T-cell (primary cell): ENCODE measurements around the gene DOCK1. TPM values are rescaled to one million over a fixed set of nuclear protein-coding genes. Genes with fewer than 3 reads are reported as not detected.

Experiments
- ATAC-seq, 4 experiments: fragments of 200-7000 bp in 3 of 4; fragments of 150-1000 bp in 1 of 4; cut with Tn5 transposase; replicated peaks in 1 of 4; 1 replicate in 3 of 4; 2 replicates in 1 of 4; pipeline ENCODE4 v1.10.0; 2021; ENCODE audit warnings: moderate library complexity in 3 of 4, mild to moderate bottlenecking in 2 of 4, moderate number of reproducible peaks in 1 of 4
- CTCF ChIA-PET, 2 donors: fragments of 300-600 bp; sonication (Branson Sonifier 250); formaldehyde crosslinking; loops; one replicate each; lab custom pipeline; 2022; ENCODE audit warnings: antibody characterized with exemption in 2 of 2; lab: Charles Lee
- POLR2A ChIA-PET, 2 donors: fragments of 300-600 bp; sonication (Branson Sonifier 250); formaldehyde crosslinking; loops; one replicate each; lab custom pipeline; 2022; ENCODE audit warnings: antibody characterized with exemption in 2 of 2; lab: Charles Lee
- DNase-seq, 35 experiments: peaks; one replicate each; pipeline versions ENCODE4 v3.0.0 to v3.0.0-alpha.2; 2013 to 2023
- H3K27ac ChIP-seq: one replicate; pipeline ENCODE4 v1.5.1; 2013; ENCODE audit warnings: low read length
- H3K27me3 ChIP-seq, 2 experiments: replicated peaks in 1 of 2; 1 replicate in 1 of 2; 2 replicates in 1 of 2; pipeline versions ENCODE4 v1.6.1 to v1.7.0; 2013; ENCODE audit warnings: low read length in 1 of 2, mixed read lengths in 1 of 2; ENCODE audit not compliant: control insufficient read depth in 2 of 2, insufficient read depth in 2 of 2; ENCODE audit errors: extremely low read depth in 1 of 2
- H3K36me3 ChIP-seq, 2 donors: 1 replicate in 1 of 2; 2 replicates in 1 of 2; pipeline versions ENCODE4 v1.6.1 to v1.7.0; 2013; ENCODE audit warnings: low read length in 1 of 2; ENCODE audit not compliant: control insufficient read depth in 2 of 2, insufficient read depth in 1 of 2; ENCODE audit errors: extremely low read depth in 1 of 2
- H3K4me1 ChIP-seq, 2 experiments: 1 replicate in 1 of 2; 2 replicates in 1 of 2; pipeline versions ENCODE4 v1.6.1 to v1.7.0; 2013; ENCODE audit warnings: low read length in 2 of 2, mixed read lengths in 1 of 2; ENCODE audit not compliant: insufficient read depth in 2 of 2, control insufficient read depth in 1 of 2; ENCODE audit errors: extremely low read depth in 1 of 2
- H3K4me3 ChIP-seq, 2 donors: 1 replicate in 1 of 2; 2 replicates in 1 of 2; pipeline versions ENCODE4 v1.5.1 to v1.7.0; 2013; ENCODE audit warnings: mild to moderate bottlenecking in 2 of 2, low read length in 1 of 2, moderate library complexity in 1 of 2; ENCODE audit not compliant: control insufficient read depth in 1 of 2; ENCODE audit errors: extremely low read depth in 1 of 2
- H3K9me3 ChIP-seq: 2 replicates; pipeline ENCODE4 v1.7.0; 2013
- H3K27ac Mint-ChIP-seq, 2 donors: one replicate each; pipeline ENCODE4 v1.8.0; 2020 to 2021; ENCODE audit warnings: mild to moderate bottlenecking in 2 of 2, mixed read lengths in 2 of 2
- H3K27me3 Mint-ChIP-seq, 2 donors: one replicate each; pipeline ENCODE4 v1.8.0; 2021 to 2022; ENCODE audit warnings: mixed read lengths in 2 of 2
- H3K36me3 Mint-ChIP-seq: one replicate; pipeline ENCODE4 v1.8.0; 2021; ENCODE audit warnings: mixed read lengths
- H3K4me1 Mint-ChIP-seq, 3 donors: one replicate each; pipeline ENCODE4 v1.8.0; 2020 to 2022; ENCODE audit warnings: mixed read lengths in 3 of 3, mild to moderate bottlenecking in 1 of 3
- H3K4me3 Mint-ChIP-seq, 3 donors: one replicate each; pipeline ENCODE4 v1.8.0; 2020 to 2022; ENCODE audit warnings: mild to moderate bottlenecking in 3 of 3, mixed read lengths in 3 of 3, moderate library complexity in 3 of 3
- H3K9me3 Mint-ChIP-seq, 3 donors: one replicate each; pipeline ENCODE4 v1.8.0; 2020 to 2022; ENCODE audit warnings: mixed read lengths in 3 of 3
- WGBS: methylation state at CpG from one replicate; pipeline ENCODE4 v1.1.5; 2013; ENCODE audit warnings: missing lambda C conversion rate; ENCODE audit not compliant: insufficient coverage; 5-methylcytosine and 5-hydroxymethylcytosine counted together
- total RNA-seq, 35 experiments: library from RNA in 6 of 35; stranded (reverse) in 6 of 35; fragments of 120-200 nt in 1 of 35; gene quantifications; one replicate each; pipeline versions ENCODE4 v1.2.1 to v1.2.4 and lab custom pipeline; 2013 to 2026

The DOCK1 gene
- total RNA-seq, 5 donors from 2014 or later (not counting 1 experiment from before 2014, with no cell fraction given): 0.18 to 0.53 (median 0.37) TPM

DNA sequence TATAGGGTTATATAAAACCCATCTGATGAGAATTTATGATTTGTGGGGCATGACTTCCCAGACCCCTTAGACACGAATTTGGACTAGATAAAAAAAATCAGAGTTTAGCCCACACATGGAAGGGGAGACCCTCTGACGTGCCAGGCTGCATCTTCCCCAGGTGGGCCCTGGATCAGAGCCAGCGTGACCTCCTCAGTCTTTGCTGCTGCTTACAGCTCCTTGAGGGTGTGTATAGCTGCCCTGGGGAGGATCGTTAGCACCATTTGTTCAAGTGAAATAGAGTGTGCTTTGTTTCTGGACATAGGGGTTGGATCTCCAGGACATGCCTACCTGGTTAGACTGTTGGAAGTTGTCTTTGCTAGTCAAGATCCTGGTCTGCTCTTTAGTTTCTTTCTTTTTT, 54.2 kb downstream of the DOCK1 start:
- Mint-ChIP-seq H3K4me1 (peaks cover 4 to 10% (median 5%) of the 10 kb centered on the region in 3 donors), H3K27ac (no peak overlapping the region), H3K4me3 (no peak overlapping the region), H3K27me3 (no peaks in the 10 kb centered on the region), H3K9me3 (no peaks in the 10 kb centered on the region), H3K36me3 (no peaks in the 10 kb centered on the region)
- Histone ChIP-seq H3K27me3 (peaks cover 0 to 8% of the 10 kb centered on the region in 2 experiments), H3K4me3 (no peak overlapping the region), H3K36me3 (no peaks in the 10 kb centered on the region), H3K27ac (no peak overlapping the region), H3K4me1 (no peaks in the 10 kb centered on the region), H3K9me3 (no peaks in the 10 kb centered on the region)
- 82% methylated on average over 3 of the region's 4 CpGs for WGBS
- ChIA-PET POLR2A (no interaction called here), CTCF (no interaction called here)
- DNase-seq (no peak), ATAC-seq (no peak)

DNA sequence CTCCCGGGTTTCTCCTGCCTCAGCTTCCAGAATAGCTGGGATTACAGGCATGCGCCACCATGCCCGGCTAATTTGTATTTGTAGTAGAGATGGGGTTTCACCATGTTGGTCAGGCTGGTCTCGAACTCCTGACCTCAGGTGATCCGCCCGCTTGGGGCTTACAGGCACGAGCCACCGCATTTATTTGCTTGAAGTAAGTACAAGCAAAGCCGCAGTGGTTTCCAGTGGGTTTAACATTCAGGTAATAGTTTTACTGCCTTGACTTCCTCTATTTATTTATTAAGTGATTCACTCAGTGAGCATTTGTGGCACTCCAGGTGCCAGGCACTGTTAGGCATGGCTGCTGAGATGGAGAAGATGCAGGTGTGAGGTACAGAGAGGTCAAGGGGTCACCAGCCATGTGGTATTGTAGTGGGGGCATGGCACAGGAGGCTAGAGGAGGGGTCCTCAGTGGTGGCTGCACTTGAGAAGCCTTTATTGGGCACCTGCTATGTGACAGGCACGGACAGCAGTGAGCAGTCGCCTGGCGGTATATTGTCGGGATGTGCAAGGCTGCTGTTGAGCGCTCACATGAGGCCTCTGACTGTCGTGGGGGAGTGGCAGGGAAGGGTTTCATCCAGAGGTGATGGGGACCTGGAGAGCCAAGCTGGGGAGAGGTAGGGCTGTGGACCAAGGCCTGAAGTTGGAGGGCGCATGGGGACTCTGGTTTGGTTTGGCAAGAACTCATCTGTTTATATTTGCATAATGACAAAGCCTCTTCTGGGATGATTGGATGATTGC, 54.9 kb downstream of the DOCK1 start:
- no peak overlapping the region for H3K27ac Mint-ChIP-seq
- H3K27me3 Mint-ChIP-seq: no peaks in the 10 kb centered on the region
- H3K4me3 Mint-ChIP-seq: no peak overlapping the region
- Histone ChIP-seq H3K27ac (no peak overlapping the region), H3K4me3 (no peak overlapping the region), H3K4me1 (no peaks in the 10 kb centered on the region), H3K27me3 (peaks cover 0 to 8% of the 10 kb centered on the region in 2 experiments), H3K9me3 (no peaks in the 10 kb centered on the region), H3K36me3 (no peaks in the 10 kb centered on the region)
- CTCF ChIA-PET: no interaction called here
- POLR2A ChIA-PET: no interaction called here
- peaks cover 4 to 10% (median 5%) of the 10 kb centered on the region in 3 donors for H3K4me1 Mint-ChIP-seq
- DNase-seq: no peak
- H3K9me3 Mint-ChIP-seq: no peaks in the 10 kb centered on the region
- no peaks in the 10 kb centered on the region for H3K36me3 Mint-ChIP-seq
- WGBS: 83% methylated on average over 12 of the region's 16 CpGs
- ATAC-seq: no peak

DNA sequence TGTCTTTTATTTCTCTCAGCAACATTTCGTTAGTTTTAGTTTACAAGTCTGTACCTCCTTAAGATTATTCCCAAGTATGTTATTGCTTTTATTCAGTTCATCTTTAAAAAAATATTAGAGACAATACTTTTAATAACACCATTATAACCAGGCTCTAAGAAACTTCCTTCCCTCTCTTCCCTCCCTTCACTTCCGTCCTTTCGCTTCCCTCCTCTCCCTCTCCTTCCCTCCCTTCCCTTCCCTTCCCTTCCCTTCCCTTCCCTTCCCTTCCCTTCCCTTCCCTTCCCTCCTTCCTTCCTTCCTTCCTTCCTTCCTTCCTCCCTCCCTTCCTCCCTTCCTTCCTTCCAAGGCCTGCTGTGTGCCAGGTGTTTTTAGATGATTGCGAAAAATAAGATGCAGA, 58.1 kb downstream of the DOCK1 start:
- DNase-seq (no peak), ATAC-seq (no peak)
- ChIA-PET CTCF (no interaction called here), POLR2A (no interaction called here)
- no peaks in the 10 kb centered on the region for H3K36me3 Mint-ChIP-seq
- H3K4me1 ChIP-seq: no peaks in the 10 kb centered on the region
- H3K27ac ChIP-seq: no peak overlapping the region
- no peak overlapping the region for H3K27ac Mint-ChIP-seq
- no peaks in the 10 kb centered on the region for H3K27me3 ChIP-seq
- H3K4me1 Mint-ChIP-seq: peaks cover 4 to 10% (median 5%) of the 10 kb centered on the region in 3 donors
- no peaks in the 10 kb centered on the region for H3K9me3 ChIP-seq
- peaks cover 0 to 4% (median 2%) of the 10 kb centered on the region in 3 donors for H3K9me3 Mint-ChIP-seq
- H3K36me3 ChIP-seq: no peaks in the 10 kb centered on the region
- 83% methylated on average over 1 of the region's 4 CpGs for WGBS
- H3K27me3 Mint-ChIP-seq: peaks cover 0 to 2% of the 10 kb centered on the region in 2 donors
- H3K4me3 ChIP-seq: no peak overlapping the region
- H3K4me3 Mint-ChIP-seq: no peak overlapping the region

DNA sequence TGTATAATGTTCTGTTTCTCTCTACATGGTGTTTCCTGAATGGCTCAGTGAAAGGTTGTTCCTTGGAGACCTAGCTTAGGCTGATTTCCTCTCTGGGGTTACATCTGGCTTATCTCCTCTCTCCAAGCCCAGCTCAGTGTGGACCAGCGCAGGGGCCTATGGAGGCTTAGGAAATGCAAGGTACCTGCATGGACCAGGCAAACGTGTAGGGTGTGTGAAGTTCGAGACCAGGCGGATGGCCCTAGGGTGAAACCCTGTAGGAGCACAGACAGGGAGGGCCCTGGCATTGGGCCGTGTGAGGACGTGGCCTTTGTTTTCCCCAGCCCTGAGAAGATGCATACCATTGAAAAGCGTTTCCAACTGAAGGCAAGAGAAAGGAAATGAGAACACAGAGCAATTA, 59.0 kb downstream of the DOCK1 start:
- ATAC-seq: no peak
- Histone ChIP-seq H3K27me3 (no peaks in the 10 kb centered on the region), H3K27ac (no peak overlapping the region), H3K4me3 (no peak overlapping the region), H3K4me1 (no peaks in the 10 kb centered on the region), H3K36me3 (no peaks in the 10 kb centered on the region), H3K9me3 (no peaks in the 10 kb centered on the region)
- Mint-ChIP-seq H3K4me3 (no peak overlapping the region), H3K27me3 (peaks cover 0 to 4% of the 10 kb centered on the region in 2 donors), H3K36me3 (no peaks in the 10 kb centered on the region), H3K9me3 (peaks cover 0 to 6% (median 4%) of the 10 kb centered on the region in 3 donors), H3K27ac (no peak overlapping the region), H3K4me1 (peaks cover 4 to 10% (median 5%) of the 10 kb centered on the region in 3 donors)
- ChIA-PET CTCF (no interaction called here), POLR2A (no interaction called here)
- no peak for DNase-seq
- WGBS: 41% methylated on average over 3 of the region's 7 CpGs

DNA sequence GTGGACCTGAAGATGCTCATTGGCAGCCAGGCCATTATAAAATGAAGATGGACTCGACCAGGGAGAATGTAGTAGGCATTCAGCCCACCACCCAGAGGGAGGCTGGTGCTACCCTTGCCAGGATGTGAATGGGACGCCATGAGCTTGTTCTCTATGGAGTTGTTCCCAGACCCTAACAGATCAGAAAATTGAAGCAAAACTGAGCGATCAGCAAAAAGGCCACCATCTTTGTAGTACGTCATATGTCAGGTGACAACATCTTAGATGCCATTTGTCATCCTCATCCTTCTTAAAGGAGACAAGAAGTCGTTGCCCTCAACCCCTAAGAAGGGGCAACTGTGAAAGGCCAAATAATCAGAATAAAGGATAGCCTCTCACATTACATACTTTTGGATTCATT, 61.7 kb downstream of the DOCK1 start:
- H3K27me3 ChIP-seq: no peaks in the 10 kb centered on the region
- H3K9me3 ChIP-seq: no peaks in the 10 kb centered on the region
- DNase-seq (no peak), ATAC-seq (no peak)
- CTCF ChIA-PET: no interaction called here
- no peak overlapping the region for H3K27ac ChIP-seq
- Mint-ChIP-seq H3K9me3 (peaks cover 0 to 6% (median 4%) of the 10 kb centered on the region in 3 donors), H3K4me3 (no peak overlapping the region), H3K27me3 (peaks cover 0 to 4% of the 10 kb centered on the region in 2 donors), H3K36me3 (no peaks in the 10 kb centered on the region), H3K4me1 (no peaks in the 10 kb centered on the region), H3K27ac (no peak overlapping the region)
- H3K4me3 ChIP-seq: no peak overlapping the region
- no peaks in the 10 kb centered on the region for H3K36me3 ChIP-seq
- H3K4me1 ChIP-seq: no peaks in the 10 kb centered on the region
- WGBS: 77% methylated on average over 4 of the region's 5 CpGs
- POLR2A ChIA-PET: no interaction called here

DNA sequence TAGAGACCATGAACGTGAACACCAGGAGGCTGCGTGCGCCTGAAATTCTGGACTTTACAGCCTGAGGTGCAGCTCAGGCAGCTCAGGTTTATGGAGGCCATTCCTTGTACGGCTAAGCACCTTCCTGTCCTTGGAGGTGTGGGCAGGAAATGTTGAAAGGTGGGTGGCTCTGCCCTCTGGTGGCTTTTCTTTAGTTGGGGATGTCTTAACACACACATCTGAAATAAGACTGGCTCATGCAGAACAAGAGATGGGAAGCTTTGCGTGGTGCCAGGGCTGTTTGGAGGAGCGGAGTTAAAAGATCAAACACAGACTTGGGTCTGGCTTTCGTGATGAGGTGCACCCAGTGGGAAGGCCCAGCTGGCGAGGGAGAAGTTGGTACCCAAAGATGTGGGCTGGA, 64.1 kb downstream of the DOCK1 start:
- Histone ChIP-seq H3K4me1 (no peaks in the 10 kb centered on the region), H3K27ac (no peak overlapping the region), H3K4me3 (no peak overlapping the region), H3K27me3 (no peaks in the 10 kb centered on the region), H3K36me3 (no peaks in the 10 kb centered on the region), H3K9me3 (no peaks in the 10 kb centered on the region)
- ATAC-seq: no peak
- no peak for DNase-seq
- H3K4me3 Mint-ChIP-seq: no peak overlapping the region
- H3K4me1 Mint-ChIP-seq: no peaks in the 10 kb centered on the region
- H3K27ac Mint-ChIP-seq: no peak overlapping the region
- peaks cover 0 to 6% (median 4%) of the 10 kb centered on the region in 3 donors for H3K9me3 Mint-ChIP-seq
- WGBS: 84% methylated on average over 7 of the region's 8 CpGs
- POLR2A ChIA-PET: no interaction called here
- peaks cover 0 to 4% of the 10 kb centered on the region in 2 donors for H3K27me3 Mint-ChIP-seq
- CTCF ChIA-PET: no interaction called here
- no peaks in the 10 kb centered on the region for H3K36me3 Mint-ChIP-seq
